HepG2 (cell line): ENCODE results near the gene FEV. TPM values are rescaled to one million over a fixed set of nuclear protein-coding genes. Genes with fewer than 3 reads are reported as not detected.

Experiments
- ARID3A ChIP-seq: IDR thresholded peaks from 2 replicates; pipeline ENCODE4 v1.6.1; 2012; ENCODE audit warnings: low read depth, low read length, improper control_type of control experiment
- MEIS2 ChIP-seq: sonication (generic); formaldehyde crosslinking; IDR thresholded peaks from 2 replicates; pipeline ENCODE4 v1.9.0; 2021; ENCODE audit warnings: mild to moderate bottlenecking, missing genetic modification reagents
- NR2F6 ChIP-seq, 2 experiments: IDR thresholded peaks; 2 replicates each; pipeline ENCODE4 v1.6.1; 2016; ENCODE audit warnings: antibody characterized with exemption in 1 of 2, mild to moderate bottlenecking in 1 of 2
- RARA ChIP-seq: IDR thresholded peaks from 2 replicates; pipeline ENCODE4 v1.6.1; 2016; ENCODE audit warnings: missing genetic modification reagents, missing compliant biosample characterization
- RERE ChIP-seq: IDR thresholded peaks from 2 replicates; pipeline ENCODE4 v1.6.1; 2016; ENCODE audit warnings: low read depth, missing genetic modification reagents, missing compliant biosample characterization
- SOX5 ChIP-seq: IDR thresholded peaks from 2 replicates; pipeline ENCODE4 v1.6.1; 2016; ENCODE audit warnings: borderline replicate concordance
- THAP8 ChIP-seq: sonication (generic); formaldehyde crosslinking; IDR thresholded peaks from 2 replicates; pipeline ENCODE4 v1.5.1; 2020; ENCODE audit warnings: missing genetic modification reagents, mild to moderate bottlenecking, borderline replicate concordance
- THRA ChIP-seq: sonication (generic); formaldehyde crosslinking; IDR thresholded peaks from 2 replicates; pipeline ENCODE4 v1.4.0; 2020; ENCODE audit warnings: missing genetic modification reagents, borderline replicate concordance
- ZBTB1 ChIP-seq: sonication (generic); formaldehyde crosslinking; IDR thresholded peaks from 2 replicates; pipeline ENCODE4 v1.4.0; 2020; ENCODE audit warnings: missing genetic modification reagents, borderline replicate concordance
- ZNF142 ChIP-seq: sonication (generic); formaldehyde crosslinking; IDR thresholded peaks from 2 replicates; pipeline ENCODE4 v1.4.0; 2020; ENCODE audit warnings: missing genetic modification reagents
- ZNF629 ChIP-seq: sonication (generic); formaldehyde crosslinking; conservative IDR thresholded peaks from 2 replicates; pipeline ENCODE4 v1.5.0; 2020; ENCODE audit warnings: missing genetic modification reagents
- ZSCAN25 ChIP-seq: sonication (generic); formaldehyde crosslinking; IDR thresholded peaks from 2 replicates; pipeline ENCODE4 v1.8.0; 2022; ENCODE audit warnings: mild to moderate bottlenecking, missing genetic modification reagents
- polyA plus RNA-seq, 8 experiments: library from polyadenylated mRNA; depleted of rRNA in 3 of 8; stranded (reverse) in 7 of 8; unstranded in 1 of 8; fragments of >200 nt; fragmentation: Illumina TruSeq in 4 of 8; extraction: Trizol in 4 of 8; gene quantifications; 2 replicates each; pipeline versions ENCODE4 v1.2.1 to v1.2.3, GENCODE V29; 2011 to 2016; ENCODE audit warnings: low read depth in 4 of 8, missing spikeins in 1 of 8, mixed read lengths in 1 of 8; ENCODE audit not compliant: insufficient read depth in 1 of 8
- total RNA-seq, 5 experiments: library from RNA; depleted of rRNA; stranded (reverse); fragments of >200 nt; fragmentation: Illumina TruSeq; extraction: Trizol; gene quantifications; 2 replicates each; pipeline ENCODE4 v1.2.3, GENCODE V29; 2016; ENCODE audit warnings: low read depth in 1 of 5

Gene FEV
- total and polyA plus RNA-seq, 2 of the 13 experiments (the other 11 are each of a cell fraction or from before 2014, with no cell fraction given) = not detected

GRCh38 chr2:219001577-219002394, 16.8 kb upstream of the FEV start (continued):
- TF ChIP-seq RERE (CRISPR knock-in tag) (peak; percentile 97), RARA (CRISPR knock-in tag) (peak; percentile 85), THRA (CRISPR knock-in tag) (no peak), SOX5 (CRISPR knock-in tag) (peak; percentile 80; the same call in 1 of the 2 replicates), MEIS2 (CRISPR knock-in tag) (peak; percentile 58; the same call in 1 of the 2 replicates), ZNF629 (no peak), THAP8 (CRISPR knock-in tag) (peak; percentile 73; the same call in 1 of the 2 replicates), NR2F6 (IDR thresholded peaks at IDR 0.05) (peak; percentile 62; the same call in 1 of the 2 replicates), NR2F6 (CRISPR knock-in tag; IDR thresholded peaks at IDR 0.05) (peak; percentile 59; the same call in 1 of the 2 replicates), ZNF142 (CRISPR knock-in tag) (no peak), ZBTB1 (CRISPR knock-in tag) (no peak), ZSCAN25 (CRISPR knock-in tag) (peak; percentile 59), ARID3A (no peak)
